HFFc6 (cell line): ENCODE measurements around the gene BRPF1. TPM values are rescaled to one million over a fixed set of nuclear protein-coding genes. Genes with fewer than 3 reads are reported as not detected.

ENCODE experiments used
- DNase-seq: peaks from one replicate; pipeline ENCODE4 v3.0.0-alpha.2; 2018
- H3K27ac Mint-ChIP-seq: 2 replicates; pipeline ENCODE4 v1.8.0; 2020; ENCODE audit warnings: mild to moderate bottlenecking, mixed read lengths
- H3K27me3 Mint-ChIP-seq: 2 replicates; pipeline ENCODE4 v1.8.0; 2021; ENCODE audit warnings: mild to moderate bottlenecking, moderate library complexity, mixed read lengths; ENCODE audit not compliant: insufficient read depth
- H3K36me3 Mint-ChIP-seq: 2 replicates; pipeline ENCODE4 v1.8.0; 2021; ENCODE audit warnings: low read depth, mixed read lengths
- H3K4me1 Mint-ChIP-seq: 2 replicates; pipeline ENCODE4 v1.8.0; 2020; ENCODE audit warnings: low read depth, mixed read lengths
- H3K4me3 Mint-ChIP-seq: 2 replicates; pipeline ENCODE4 v1.8.0; 2020; ENCODE audit warnings: mild to moderate bottlenecking, moderate library complexity, mixed read lengths
- H3K9me3 Mint-ChIP-seq: 2 replicates; pipeline ENCODE4 v1.8.0; 2020; ENCODE audit warnings: mild to moderate bottlenecking, mixed read lengths
- total RNA-seq, 6 experiments: library from RNA; stranded (reverse); fragmentation: NEBNext Ultra II Directional; extraction: Animal tissue kit (Norgen Biotek cat#: 25700); gene quantifications; 2 replicates in 1 of 6; 3 replicates in 5 of 6; pipeline ENCODE4 v1.2.3, GENCODE V29; 2021
- TF ChIP-seq, protein P1 (sequence below): fragments of 200-600 bp; sonication (generic); IDR thresholded peaks from 2 replicates; pipeline ENCODE4 v1.5.0; 2021; ENCODE audit warnings: antibody characterized with exemption, mild to moderate bottlenecking

BRPF1 gene
- total RNA-seq, 6 experiments from 2014 or later: 14.4 to 18.4 (median 17.1) TPM

- Mint-ChIP-seq H3K27me3 (peaks cover 1% of the 10 kb centered on the region), H3K9me3 (no peaks in the 10 kb centered on the region), H3K4me3 (no peak overlapping the region), H3K4me1 (peaks cover 37% of the 10 kb centered on the region), H3K27ac (no peak overlapping the region; the same call in 1 of the 2 replicates), H3K36me3 (peaks cover 41% of the 10 kb centered on the region)
- no peak for DNase-seq
- TF ChIP-seq, protein P1, sequence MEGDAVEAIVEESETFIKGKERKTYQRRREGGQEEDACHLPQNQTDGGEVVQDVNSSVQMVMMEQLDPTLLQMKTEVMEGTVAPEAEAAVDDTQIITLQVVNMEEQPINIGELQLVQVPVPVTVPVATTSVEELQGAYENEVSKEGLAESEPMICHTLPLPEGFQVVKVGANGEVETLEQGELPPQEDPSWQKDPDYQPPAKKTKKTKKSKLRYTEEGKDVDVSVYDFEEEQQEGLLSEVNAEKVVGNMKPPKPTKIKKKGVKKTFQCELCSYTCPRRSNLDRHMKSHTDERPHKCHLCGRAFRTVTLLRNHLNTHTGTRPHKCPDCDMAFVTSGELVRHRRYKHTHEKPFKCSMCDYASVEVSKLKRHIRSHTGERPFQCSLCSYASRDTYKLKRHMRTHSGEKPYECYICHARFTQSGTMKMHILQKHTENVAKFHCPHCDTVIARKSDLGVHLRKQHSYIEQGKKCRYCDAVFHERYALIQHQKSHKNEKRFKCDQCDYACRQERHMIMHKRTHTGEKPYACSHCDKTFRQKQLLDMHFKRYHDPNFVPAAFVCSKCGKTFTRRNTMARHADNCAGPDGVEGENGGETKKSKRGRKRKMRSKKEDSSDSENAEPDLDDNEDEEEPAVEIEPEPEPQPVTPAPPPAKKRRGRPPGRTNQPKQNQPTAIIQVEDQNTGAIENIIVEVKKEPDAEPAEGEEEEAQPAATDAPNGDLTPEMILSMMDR: no peak
These were observed 14.0 kb downstream of the BRPF1 start for GRCh38 chr3:9745521-9745920.

- Mint-ChIP-seq H3K27ac (peak overlapping the region; percentile 43), H3K9me3 (no peaks in the 10 kb centered on the region), H3K4me3 (peak overlapping the region; percentile 8; the same call in 1 of the 2 replicates), H3K36me3 (peaks cover 41% of the 10 kb centered on the region), H3K4me1 (peaks cover 45% of the 10 kb centered on the region), H3K27me3 (peaks cover 1% of the 10 kb centered on the region)
- TF ChIP-seq, protein P1: no peak
- DNase-seq: peak; percentile 80
These were observed 14.8 kb downstream of the BRPF1 start for GRCh38 chr3:9746330-9746729.

GRCh38 chr3:9747267-9747666 lies 15.7 kb downstream of the BRPF1 start:
- Mint-ChIP-seq H3K27ac (peak overlapping the region; percentile 43), H3K9me3 (no peaks in the 10 kb centered on the region), H3K36me3 (peaks cover 47% of the 10 kb centered on the region), H3K4me3 (peak overlapping the region; percentile 23; the same call in 1 of the 2 replicates), H3K27me3 (peaks cover 1% of the 10 kb centered on the region), H3K4me1 (peaks cover 54% of the 10 kb centered on the region)
- DNase-seq: peak; percentile 41
- TF ChIP-seq, protein P1: no peak

- H3K4me1 Mint-ChIP-seq: peaks cover 54% of the 10 kb centered on the region
- peaks cover 1% of the 10 kb centered on the region for H3K27me3 Mint-ChIP-seq
- TF ChIP-seq, protein P1: no peak
- DNase-seq: no peak
- H3K36me3 Mint-ChIP-seq: peaks cover 47% of the 10 kb centered on the region
- no peak overlapping the region for H3K4me3 Mint-ChIP-seq
- H3K9me3 Mint-ChIP-seq: no peaks in the 10 kb centered on the region
- H3K27ac Mint-ChIP-seq: no peak overlapping the region
These were observed 16.5 kb downstream of the BRPF1 start for GRCh38 chr3:9748031-9748430.

GRCh38 chr3:9749296-9749644 lies 17.7 kb downstream of the BRPF1 start:
- H3K4me3 Mint-ChIP-seq: peak overlapping the region; percentile 93
- peaks cover 1% of the 10 kb centered on the region for H3K27me3 Mint-ChIP-seq
- DNase-seq: no peak
- peaks cover 40% of the 10 kb centered on the region for H3K36me3 Mint-ChIP-seq
- H3K9me3 Mint-ChIP-seq: no peaks in the 10 kb centered on the region
- peaks cover 55% of the 10 kb centered on the region for H3K4me1 Mint-ChIP-seq
- peak overlapping the region; percentile 96 for H3K27ac Mint-ChIP-seq
- TF ChIP-seq, protein P1: no peak
